IPS DF 6.9 (cell line): Measurements from ENCODE around the gene SPINT3.

ENCODE experiments used
- DNase-seq: peaks from one replicate; pipeline ENCODE4 v3.0.0-alpha.2; 2013; ENCODE audit warnings: low read depth, low spot score
- H3K27ac ChIP-seq: one replicate; pipeline ENCODE4 v1.5.1; 2013; ENCODE audit warnings: low read length, control low read depth
- H3K27me3 ChIP-seq: 2 replicates; pipeline ENCODE4 v1.6.1; 2013; ENCODE audit warnings: mild to moderate bottlenecking, low read length; ENCODE audit not compliant: control insufficient read depth, insufficient read depth
- H3K36me3 ChIP-seq: 2 replicates; pipeline ENCODE4 v1.6.1; 2013; ENCODE audit warnings: low read length; ENCODE audit not compliant: control insufficient read depth, insufficient read depth
- H3K4me1 ChIP-seq: 2 replicates; pipeline ENCODE4 v1.6.1; 2013; ENCODE audit warnings: low read length; ENCODE audit not compliant: control insufficient read depth, insufficient read depth
- H3K4me3 ChIP-seq: 2 replicates; pipeline ENCODE4 v1.5.1; 2013; ENCODE audit warnings: mild to moderate bottlenecking, low read length
- H3K9me3 ChIP-seq: 2 replicates; pipeline ENCODE4 v1.6.1; 2013; ENCODE audit warnings: low read length, inconsistent platforms; ENCODE audit not compliant: control insufficient read depth, insufficient read depth
- WGBS: extraction: QIAGEN DNeasy Blood & Tissue Kit; methylation state at CpG from one replicate; pipeline ENCODE4 v1.1.7; 2013; ENCODE audit warnings: mixed read lengths, missing lambda C conversion rate; ENCODE audit not compliant: insufficient read length, insufficient coverage; 5-methylcytosine and 5-hydroxymethylcytosine counted together

Gene SPINT3

GRCh38 chr20:45515147-45515913 lies at the start of gene SPINT3:
Gene SPINT3 (minus strand): TSS chr20:45515622. CDS start chr20:45515608, 14 bp downstream.
- WGBS, result no CpG with 5 or more reads among the region's 5 CpGs
- Histone ChIP-seq H3K4me1 (no peaks in the 10 kb centered on the region; the same call in 1 of the 2 replicates), H3K27me3 (no peaks in the 10 kb centered on the region)

GRCh38 chr20:45564760-45565276 lies 49.4 kb upstream of the SPINT3 start:
- DNase-seq, result no peak
- Histone ChIP-seq H3K36me3 (no peaks in the 10 kb centered on the region), H3K4me3 (no peak overlapping the region), H3K4me1 (no peaks in the 10 kb centered on the region), H3K27me3 (no peaks in the 10 kb centered on the region), H3K27ac (no peak overlapping the region), H3K9me3 (no peaks in the 10 kb centered on the region)
- WGBS, result no CpG with 5 or more reads among the region's 2 CpGs

More at GRCh38 chr20:45515147-45515913, at the start of gene SPINT3:
- no peak within 1 kb of the TSS for H3K4me3 ChIP-seq
- no peaks in the 10 kb centered on the region for H3K9me3 ChIP-seq
- no peaks in the 10 kb centered on the region for H3K36me3 ChIP-seq
- no peak within 1 kb of the TSS for H3K27ac ChIP-seq
- DNase-seq, result no peak

GRCh38 chr20:45555198-45555597 lies 39.8 kb upstream of the SPINT3 start:
- DNase-seq, result no peak
- WGBS, result no CpG with 5 or more reads among the region's 1 CpG
- Histone ChIP-seq H3K4me1 (no peaks in the 10 kb centered on the region), H3K4me3 (no peak overlapping the region), H3K27me3 (no peaks in the 10 kb centered on the region), H3K9me3 (no peaks in the 10 kb centered on the region), H3K27ac (no peak overlapping the region), H3K36me3 (no peaks in the 10 kb centered on the region)

- no peaks in the 10 kb centered on the region for H3K4me1 ChIP-seq
- no CpG with 5 or more reads among the region's 2 CpGs for WGBS
- DNase-seq, result no peak
- H3K4me3 ChIP-seq, result no peak overlapping the region
- H3K9me3 ChIP-seq, result no peaks in the 10 kb centered on the region
- H3K36me3 ChIP-seq, result no peaks in the 10 kb centered on the region
- no peaks in the 10 kb centered on the region for H3K27me3 ChIP-seq
- H3K27ac ChIP-seq, result no peak overlapping the region
These were observed 37.0 kb upstream of the SPINT3 start for GRCh38 chr20:45552456-45552855.

- Histone ChIP-seq H3K36me3 (no peaks in the 10 kb centered on the region), H3K9me3 (no peaks in the 10 kb centered on the region), H3K4me1 (no peaks in the 10 kb centered on the region), H3K4me3 (no peak overlapping the region), H3K27ac (no peak overlapping the region), H3K27me3 (no peaks in the 10 kb centered on the region)
- no peak for DNase-seq
These were observed 35.3 kb upstream of the SPINT3 start for GRCh38 chr20:45550765-45551164.

- no peak for DNase-seq
- 100% methylated on average over 1 of the region's 7 CpGs for WGBS
- Histone ChIP-seq H3K27ac (no peak overlapping the region), H3K4me3 (no peak overlapping the region), H3K9me3 (no peaks in the 10 kb centered on the region), H3K4me1 (no peaks in the 10 kb centered on the region), H3K36me3 (no peaks in the 10 kb centered on the region), H3K27me3 (no peaks in the 10 kb centered on the region)
These were observed 33.0 kb upstream of the SPINT3 start for GRCh38 chr20:45548410-45548809.

GRCh38 chr20:45547206-45547770 lies 31.9 kb upstream of the SPINT3 start, which contains the start of gene EPPIN:
Gene EPPIN (minus strand): TSS chr20:45547401. CDS start chr20:45547357, 44 bp downstream.
- no peak for DNase-seq
- Histone ChIP-seq H3K4me1 (no peaks in the 10 kb centered on the region), H3K36me3 (no peaks in the 10 kb centered on the region), H3K4me3 (no peak within 1 kb of the TSS), H3K27ac (no peak within 1 kb of the TSS), H3K27me3 (no peaks in the 10 kb centered on the region), H3K9me3 (no peaks in the 10 kb centered on the region)
- no CpG with 5 or more reads among the region's 6 CpGs for WGBS

GRCh38 chr20:45545754-45546453 lies 30.5 kb upstream of the SPINT3 start:
- Histone ChIP-seq H3K27me3 (no peaks in the 10 kb centered on the region), H3K4me1 (no peaks in the 10 kb centered on the region), H3K9me3 (no peaks in the 10 kb centered on the region), H3K27ac (no peak overlapping the region), H3K36me3 (no peaks in the 10 kb centered on the region), H3K4me3 (no peak overlapping the region)
- DNase-seq, result peak; percentile 41
- WGBS, result no CpG with 5 or more reads among the region's 5 CpGs

- no peak overlapping the region for H3K27ac ChIP-seq
- H3K4me1 ChIP-seq, result no peaks in the 10 kb centered on the region
- no peak overlapping the region for H3K4me3 ChIP-seq
- H3K36me3 ChIP-seq, result no peaks in the 10 kb centered on the region
- H3K27me3 ChIP-seq, result no peaks in the 10 kb centered on the region
- DNase-seq, result no peak
- H3K9me3 ChIP-seq, result no peaks in the 10 kb centered on the region
- no CpG with 5 or more reads among the region's 3 CpGs for WGBS
These were observed 29.9 kb upstream of the SPINT3 start for GRCh38 chr20:45545351-45545750.

GRCh38 chr20:45539382-45539781 lies 24.0 kb upstream of the SPINT3 start, which contains the start of gene WFDC6:
Gene WFDC6 (minus strand): TSS chr20:45539482. CDS start chr20:45539407, 75 bp downstream.
- Histone ChIP-seq H3K27ac (no peak within 1 kb of the TSS), H3K4me1 (no peaks in the 10 kb centered on the region), H3K4me3 (no peak within 1 kb of the TSS), H3K36me3 (no peaks in the 10 kb centered on the region), H3K27me3 (no peaks in the 10 kb centered on the region), H3K9me3 (no peaks in the 10 kb centered on the region)
- WGBS, result no CpG with 5 or more reads among the region's 2 CpGs
- no peak for DNase-seq
